GM12873 (cell line): ENCODE measurements around the gene SCAMP2.

Source experiments
- TF ChIP-seq, protein P1 (sequence below): IDR thresholded peaks from 2 replicates; pipeline ENCODE4 v1.5.1; 2012; ENCODE audit warnings: low read depth, mild to moderate bottlenecking, moderate library complexity, low read length, control low read depth; ENCODE audit not compliant: insufficient read depth; ENCODE audit errors: missing control alignments

Gene SCAMP2

GRCh38 chr15:74839526-74840395, 33.4 kb downstream of the SCAMP2 start:
- TF ChIP-seq, protein P1, sequence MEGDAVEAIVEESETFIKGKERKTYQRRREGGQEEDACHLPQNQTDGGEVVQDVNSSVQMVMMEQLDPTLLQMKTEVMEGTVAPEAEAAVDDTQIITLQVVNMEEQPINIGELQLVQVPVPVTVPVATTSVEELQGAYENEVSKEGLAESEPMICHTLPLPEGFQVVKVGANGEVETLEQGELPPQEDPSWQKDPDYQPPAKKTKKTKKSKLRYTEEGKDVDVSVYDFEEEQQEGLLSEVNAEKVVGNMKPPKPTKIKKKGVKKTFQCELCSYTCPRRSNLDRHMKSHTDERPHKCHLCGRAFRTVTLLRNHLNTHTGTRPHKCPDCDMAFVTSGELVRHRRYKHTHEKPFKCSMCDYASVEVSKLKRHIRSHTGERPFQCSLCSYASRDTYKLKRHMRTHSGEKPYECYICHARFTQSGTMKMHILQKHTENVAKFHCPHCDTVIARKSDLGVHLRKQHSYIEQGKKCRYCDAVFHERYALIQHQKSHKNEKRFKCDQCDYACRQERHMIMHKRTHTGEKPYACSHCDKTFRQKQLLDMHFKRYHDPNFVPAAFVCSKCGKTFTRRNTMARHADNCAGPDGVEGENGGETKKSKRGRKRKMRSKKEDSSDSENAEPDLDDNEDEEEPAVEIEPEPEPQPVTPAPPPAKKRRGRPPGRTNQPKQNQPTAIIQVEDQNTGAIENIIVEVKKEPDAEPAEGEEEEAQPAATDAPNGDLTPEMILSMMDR: peak; percentile 40

DNA sequence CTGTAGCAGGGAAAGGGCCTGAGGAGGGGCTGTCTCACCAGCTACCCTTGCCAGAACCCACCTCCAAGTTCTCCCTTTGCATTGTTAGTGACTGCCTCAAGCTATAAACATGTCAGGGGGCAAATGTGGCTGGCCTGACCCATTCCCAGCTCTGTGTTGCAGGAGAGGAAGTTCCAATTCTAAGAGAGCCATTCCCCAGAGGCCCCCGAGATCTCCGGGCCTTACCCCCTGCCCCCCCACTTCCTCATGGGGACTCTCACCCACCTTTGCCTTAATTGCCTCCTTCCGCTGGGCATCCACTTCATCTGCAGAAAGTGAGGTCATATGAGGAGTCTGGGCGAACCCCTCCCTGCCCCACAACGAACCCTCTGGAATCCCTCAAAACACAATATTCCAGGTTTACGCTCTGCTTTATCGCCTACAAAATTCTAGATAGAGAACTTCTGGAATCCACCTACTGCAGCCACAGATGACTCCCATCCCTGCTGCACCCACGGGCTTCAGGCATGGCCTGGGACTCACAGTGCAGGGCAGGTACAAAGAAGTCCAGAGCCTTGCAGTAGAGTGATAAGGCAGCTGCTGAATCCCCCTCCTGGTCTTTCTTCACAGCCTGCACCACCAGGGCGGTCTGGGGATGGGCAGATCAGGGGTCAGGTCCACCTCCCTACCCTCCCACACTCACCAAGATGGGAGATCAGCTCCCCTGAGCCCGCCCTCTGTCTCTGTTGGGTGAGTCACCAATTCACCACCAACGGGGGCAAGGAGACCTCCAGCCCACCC, 34.2 kb downstream of the SCAMP2 start:
- TF ChIP-seq, protein P1: no peak

- TF ChIP-seq, protein P1: no peak
These were observed 35.0 kb downstream of the SCAMP2 start for GRCh38 chr15:74838137-74838516.

DNA sequence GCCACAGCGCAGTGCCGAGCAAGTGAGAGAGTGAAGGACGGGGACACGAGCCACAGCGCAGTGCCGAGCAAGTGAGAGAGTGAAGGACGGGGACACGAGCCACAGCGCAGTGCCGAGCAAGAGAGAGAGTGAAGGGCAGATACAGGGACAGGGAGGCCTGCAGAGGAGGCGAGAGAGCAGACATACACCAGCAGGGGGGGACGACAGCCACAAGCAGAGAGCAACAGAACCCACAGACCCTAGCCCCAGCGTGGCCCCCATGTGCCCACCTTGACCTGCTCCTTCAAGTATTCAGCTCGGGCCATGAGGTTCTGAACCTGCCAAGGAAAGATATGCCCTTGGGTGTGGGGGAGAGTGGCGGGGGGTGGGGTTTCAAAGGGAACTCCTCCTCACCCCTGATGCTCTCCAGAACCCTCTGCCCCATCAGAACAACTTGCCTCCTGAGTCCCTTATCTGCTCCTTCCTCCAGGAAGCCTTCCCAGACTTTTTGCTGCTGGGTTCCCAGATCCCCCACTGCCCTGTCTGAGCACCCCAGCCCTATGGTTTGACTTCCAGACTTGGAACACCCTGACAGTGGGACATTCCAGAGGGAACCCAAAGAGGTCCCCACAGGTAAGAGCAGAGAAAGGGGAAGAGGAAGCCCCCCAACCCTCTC, 35.6 kb downstream of the SCAMP2 start:
- TF ChIP-seq, protein P1: peak; percentile 33

DNA sequence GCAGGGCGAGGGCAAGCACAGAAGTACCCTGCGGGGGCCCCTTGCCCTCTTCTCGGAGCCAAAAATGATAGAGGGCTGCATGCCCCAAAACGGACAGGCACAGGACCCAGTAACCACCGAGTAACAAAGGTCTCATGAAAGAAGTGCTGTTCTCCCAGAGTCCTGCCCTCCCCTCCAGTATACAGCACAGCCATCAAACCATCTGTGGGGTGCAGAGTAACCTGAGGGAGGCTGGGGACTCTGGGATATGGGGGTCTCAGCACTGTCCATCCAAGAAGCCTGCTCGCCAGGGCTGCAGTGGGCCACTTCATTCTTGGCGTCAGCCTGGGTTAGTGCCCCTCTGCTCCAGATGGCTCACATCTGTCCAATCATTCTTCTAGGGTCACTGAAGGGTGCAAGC, 36.3 kb downstream of the SCAMP2 start:
- TF ChIP-seq, protein P1: no peak

- TF ChIP-seq, protein P1: peak; percentile 85
These were observed 37.8 kb downstream of the SCAMP2 start for GRCh38 chr15:74835312-74835823.
